K562 (cell line): ENCODE data around the gene PARD3B.

ENCODE experiments used
- AFF1 ChIP-seq, 2 experiments: fragments of 450-650 bp; IDR thresholded peaks; 2 replicates each; pipeline ENCODE4 v1.6.1; 2018; ENCODE audit warnings: mild to moderate bottlenecking in 2 of 2, low read depth in 1 of 2; ENCODE audit not compliant: partially characterized antibody in 2 of 2
- AFF4 ChIP-seq: sonication (generic); formaldehyde crosslinking; IDR thresholded peaks from 2 replicates; pipeline ENCODE4 v1.8.0; 2023; ENCODE audit warnings: mild to moderate bottlenecking, missing genetic modification reagents
- CREB1 ChIP-seq, 2 experiments: sonication (generic) in 1 of 2; formaldehyde crosslinking in 1 of 2; IDR thresholded peaks; 2 replicates each; pipeline versions ENCODE4 v1.6.1 to v1.8.0; 2012 to 2022; ENCODE audit warnings: inconsistent platforms in 1 of 2, mild to moderate bottlenecking in 1 of 2, missing genetic modification reagents in 1 of 2, moderate library complexity in 1 of 2
- GABPA ChIP-seq: fragments of 200-800 bp; sonication (Bioruptor generic); conservative IDR thresholded peaks from 2 replicates; pipeline ENCODE4 v1.6.1; 2016; ENCODE audit warnings: low read depth, missing genetic modification characterization, missing compliant biosample characterization
- MAX ChIP-seq: sonication (generic); formaldehyde crosslinking; IDR thresholded peaks from 2 replicates; pipeline ENCODE4 v1.9.0; 2022; ENCODE audit warnings: mild to moderate bottlenecking, missing genetic modification reagents
- RUNX1 ChIP-seq: sonication (generic); IDR thresholded peaks from 2 replicates; pipeline ENCODE4 v1.6.1; 2016; ENCODE audit warnings: antibody characterized with exemption, low read depth
- ZBTB49 ChIP-seq: sonication (generic); formaldehyde crosslinking; IDR thresholded peaks from 2 replicates; pipeline ENCODE4 v1.8.0; 2022; ENCODE audit warnings: missing genetic modification reagents, mild to moderate bottlenecking, borderline replicate concordance
- ZMIZ1 ChIP-seq, 2 experiments: fragments of 150-350 bp in 1 of 2; IDR thresholded peaks; 2 replicates each; pipeline ENCODE4 v1.6.1; 2012 to 2016; ENCODE audit warnings: low read depth in 2 of 2, low read length in 2 of 2, mild to moderate bottlenecking in 1 of 2, moderate library complexity in 1 of 2

GRCh38 chr2:204791230-204791629, 246.0 kb downstream of the PARD3B start:
- no peak for TF ChIP-seq RUNX1
- TF ChIP-seq ZBTB49 (CRISPR knock-in tag) = no peak
- TF ChIP-seq ZMIZ1 (IDR thresholded peaks at IDR 0.05; ENCODE audit: low read depth in 2 of 2, low read length in 2 of 2) = no peak
- no peak for TF ChIP-seq AFF4 (CRISPR knock-in tag)
- TF ChIP-seq MAX (CRISPR knock-in tag) = no peak
- TF ChIP-seq CREB1 (IDR thresholded peaks at IDR 0.05) = no peak
- no peak for TF ChIP-seq CREB1 (CRISPR knock-in tag; IDR thresholded peaks at IDR 0.05)
- TF ChIP-seq GABPA = no peak
- no peak for TF ChIP-seq AFF1 (IDR thresholded peaks at IDR 0.05; ENCODE audit: low read depth in 1 of 2, partially characterized antibody in 2 of 2)
